GM18499 (cell line): Measurements from ENCODE around the gene NADK.

Experiments used
- ATAC-seq: cut with Tn5 transposase; IDR thresholded peaks from one replicate; pipeline ENCODE4 v1.9.1; 2021; ENCODE audit warnings: moderate number of reproducible peaks; ENCODE audit not compliant: insufficient read depth, unreplicated experiment

NADK gene

DNA sequence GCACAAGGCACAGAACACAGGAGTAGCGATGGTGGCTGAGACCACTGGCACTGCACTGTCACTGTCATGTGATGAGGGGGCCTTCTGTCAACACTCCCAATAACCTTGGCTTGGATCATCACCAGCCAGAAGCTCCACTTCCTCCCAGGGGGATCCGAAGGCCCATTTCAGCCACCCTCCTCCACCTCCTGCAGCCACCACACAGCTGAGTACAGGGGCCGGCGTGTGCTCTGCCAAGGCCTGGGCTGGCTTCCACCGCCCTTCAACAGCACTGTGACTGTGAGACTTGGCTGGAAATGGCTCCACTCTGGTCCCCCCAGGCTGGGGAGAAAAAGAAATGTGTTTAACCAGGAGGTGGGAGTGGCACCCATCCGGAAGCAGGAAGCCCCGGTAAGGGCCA is 9.9 kb upstream of the NADK start:
- ATAC-seq, result no peak

DNA sequence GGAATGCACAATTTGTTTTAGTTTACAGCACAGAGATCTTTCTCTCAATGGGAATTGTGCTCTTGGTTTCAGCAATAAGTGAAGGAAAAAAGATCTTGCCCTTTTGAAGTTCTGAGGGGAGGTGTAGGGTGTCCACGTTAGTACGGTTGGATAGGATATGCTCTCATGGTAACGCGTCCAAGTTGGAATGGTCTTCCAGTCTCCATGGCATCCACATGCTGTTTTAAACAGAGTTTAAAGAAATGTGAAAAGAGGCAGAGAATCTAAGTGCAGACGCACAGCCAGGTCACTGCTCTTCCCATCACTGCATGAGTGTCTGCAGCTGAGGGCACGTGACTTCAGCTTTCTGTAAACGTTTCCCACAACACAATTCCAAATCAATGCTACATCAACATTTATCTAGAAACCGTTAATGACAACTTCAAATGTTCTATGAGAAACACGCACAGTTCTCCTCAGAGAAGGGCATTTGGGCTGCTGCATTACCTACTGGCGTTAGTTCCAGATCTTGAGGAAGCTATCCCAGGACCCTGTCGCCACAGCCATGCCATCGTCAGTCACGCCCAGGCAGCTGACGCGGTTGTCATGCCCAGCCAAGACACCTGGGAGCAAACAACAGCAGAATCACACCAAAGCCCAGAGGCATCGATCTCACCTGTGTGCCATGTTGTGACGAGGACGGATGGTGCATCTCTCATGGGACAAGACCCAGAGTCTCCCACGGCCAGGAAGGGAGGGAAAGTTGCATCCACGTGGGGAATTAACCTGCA is 8.8 kb upstream of the NADK start:
- no peak for ATAC-seq

DNA sequence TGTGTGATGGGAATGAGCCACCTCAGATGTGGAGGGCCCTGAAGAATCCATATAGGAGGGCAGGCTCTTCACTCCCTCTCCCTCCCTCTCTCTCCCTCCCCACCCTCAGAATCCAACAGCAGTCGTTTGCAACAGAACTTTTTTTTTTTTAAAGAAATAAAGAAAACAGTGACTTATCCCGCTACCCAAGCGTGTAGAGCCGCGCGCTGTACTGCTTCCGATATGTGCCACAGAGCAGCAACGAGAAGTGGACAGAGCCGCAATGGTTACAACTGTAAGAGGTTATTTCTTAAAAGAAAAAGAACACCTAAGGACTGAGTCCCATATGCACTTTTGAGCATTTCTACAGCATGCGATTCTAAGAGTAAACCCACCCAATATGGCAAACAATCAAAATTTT is 7.4 kb upstream of the NADK start:
- ATAC-seq, result no peak

DNA sequence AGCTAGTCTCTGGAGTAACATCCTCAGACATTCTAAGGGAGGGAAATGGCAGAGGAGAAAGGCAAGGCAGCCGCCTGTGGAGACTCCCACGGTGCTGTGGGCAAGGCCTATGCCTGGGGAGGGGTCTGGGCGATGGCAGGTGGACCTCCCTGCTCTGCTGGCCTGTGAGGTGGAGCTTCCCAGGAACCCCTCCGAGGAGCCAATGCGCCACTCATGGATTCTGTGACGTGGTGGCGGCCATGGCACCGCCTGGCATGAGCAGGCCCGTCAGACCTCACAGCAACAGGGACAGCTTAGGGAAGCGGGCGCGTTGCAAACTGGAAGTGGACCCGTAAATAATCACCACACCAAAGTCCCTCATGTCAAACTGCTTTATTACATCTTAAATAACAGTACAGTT is 6.7 kb upstream of the NADK start:
- no peak for ATAC-seq

DNA sequence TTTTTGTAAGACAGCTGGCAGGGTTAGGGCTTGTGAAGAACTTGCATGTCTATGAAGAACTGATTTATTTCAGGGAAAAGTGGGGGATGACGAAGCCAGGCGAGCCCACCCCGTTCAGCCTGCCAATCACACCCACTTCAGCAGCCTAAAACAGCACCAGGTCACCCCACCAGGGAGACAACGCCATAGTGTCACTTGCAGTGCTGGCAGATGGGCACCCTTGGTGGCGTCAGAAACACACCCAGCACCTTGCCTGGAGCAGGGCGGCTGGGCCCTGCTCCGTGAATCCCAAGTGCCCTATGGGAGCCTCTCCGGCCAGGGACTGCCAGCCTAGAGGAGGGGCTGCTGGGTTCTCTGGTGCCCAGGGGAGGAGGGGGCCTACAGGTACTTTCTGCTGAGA is 5.0 kb upstream of the NADK start:
- no peak for ATAC-seq

DNA sequence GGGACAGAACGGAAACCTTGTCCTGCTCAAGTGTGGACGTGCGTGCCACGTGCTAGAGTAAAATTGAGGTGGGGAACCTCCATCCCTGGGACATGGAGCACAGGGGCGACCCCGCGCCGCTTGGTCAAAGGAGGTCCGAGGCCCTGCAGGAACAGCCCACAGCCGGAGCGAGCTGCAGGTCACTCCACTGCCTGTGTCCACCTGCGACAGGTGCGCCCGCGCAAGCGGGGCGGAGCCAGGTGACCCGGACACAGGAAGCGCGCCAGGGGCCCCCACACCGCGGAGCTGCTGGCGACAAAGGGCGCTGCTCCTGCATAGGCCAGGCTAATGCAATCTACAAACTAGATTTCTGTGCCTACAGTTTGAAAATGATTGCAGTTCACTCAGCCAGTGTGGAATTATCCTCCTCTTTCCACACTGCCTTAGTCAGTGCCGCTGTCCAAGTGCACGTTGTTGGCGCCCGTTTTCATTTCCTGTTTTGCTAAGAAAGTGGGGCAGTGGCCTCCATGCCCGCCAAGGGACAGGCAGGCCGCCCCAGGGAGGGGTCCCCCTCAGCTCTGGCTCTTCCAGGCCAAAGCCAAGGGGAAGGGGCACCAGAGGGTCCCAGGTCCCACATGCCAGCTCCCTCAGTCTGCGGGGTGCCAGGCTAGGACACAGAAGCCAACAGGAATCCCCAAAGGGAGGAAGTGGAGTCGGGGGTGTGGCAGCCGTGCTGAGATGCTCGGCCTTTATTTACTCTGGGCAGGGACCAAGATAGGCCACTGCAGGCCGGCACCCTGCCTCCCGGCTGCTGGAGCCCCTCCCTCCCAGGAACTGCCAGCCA is 4.3 kb upstream of the NADK start:
- no peak for ATAC-seq

DNA sequence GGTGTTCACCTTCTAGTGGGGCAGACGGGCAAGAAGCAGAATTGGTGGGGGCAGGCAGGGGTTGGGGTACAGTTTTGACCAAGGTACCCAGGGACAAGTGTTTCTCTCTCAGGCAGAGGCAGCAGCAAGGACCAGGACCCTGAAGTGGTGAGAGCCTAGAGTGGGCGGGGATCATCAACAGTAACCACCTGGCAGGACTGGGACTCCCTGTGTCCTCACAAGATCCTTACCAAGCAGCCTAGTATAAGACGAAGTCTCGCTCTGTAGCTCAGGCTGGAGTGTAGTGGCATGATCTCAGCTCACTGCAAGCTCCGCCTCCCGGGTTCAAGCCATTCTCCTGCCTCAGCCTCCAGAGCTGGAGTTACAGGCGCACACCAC is 3.2 kb upstream of the NADK start:
- no peak for ATAC-seq

DNA sequence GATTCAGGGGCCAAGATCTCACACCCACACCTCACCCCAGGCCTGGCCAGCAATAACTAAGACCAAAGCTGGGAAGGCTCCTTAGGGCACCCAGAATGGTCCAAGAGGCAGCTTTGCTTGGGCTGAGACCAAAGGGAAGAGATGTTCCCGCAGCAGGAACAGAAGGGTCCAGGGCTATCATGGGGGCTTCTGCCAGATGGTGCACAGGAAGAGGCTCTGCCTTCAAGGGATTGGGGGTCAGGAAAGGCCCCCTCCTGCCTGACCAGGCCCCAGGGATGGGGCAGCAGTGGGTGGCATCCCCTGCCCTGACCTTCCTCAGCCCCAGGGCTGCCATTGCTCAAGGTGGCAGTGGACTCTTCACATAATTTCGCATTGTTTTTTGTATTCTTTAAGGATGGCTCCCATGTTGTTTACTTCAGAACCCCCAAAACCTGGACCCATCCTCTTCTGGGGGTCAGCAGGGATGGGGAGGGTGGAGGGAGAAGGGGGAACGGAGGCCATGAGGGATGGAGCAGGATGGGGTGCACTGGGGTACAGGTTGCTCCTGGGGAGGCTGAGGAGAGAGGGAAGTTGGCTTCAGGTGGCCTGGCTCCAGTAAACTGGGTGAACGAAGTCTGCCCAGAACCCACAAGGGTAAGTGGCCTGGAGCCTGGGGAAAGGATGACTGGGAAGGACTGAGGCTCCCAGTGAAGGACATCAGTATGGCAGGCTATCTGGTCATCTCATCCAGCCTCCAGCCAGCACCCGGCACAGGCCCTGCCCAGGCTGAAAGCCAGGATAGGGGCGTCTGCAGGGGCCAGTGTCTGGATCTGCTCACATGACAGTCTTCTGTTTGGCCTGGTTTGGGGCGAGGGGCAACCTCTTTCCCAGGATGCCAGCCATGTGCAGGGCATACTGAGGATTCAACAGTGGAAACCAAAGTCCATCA is 2.6 kb upstream of the NADK start:
- ATAC-seq, result no peak

DNA sequence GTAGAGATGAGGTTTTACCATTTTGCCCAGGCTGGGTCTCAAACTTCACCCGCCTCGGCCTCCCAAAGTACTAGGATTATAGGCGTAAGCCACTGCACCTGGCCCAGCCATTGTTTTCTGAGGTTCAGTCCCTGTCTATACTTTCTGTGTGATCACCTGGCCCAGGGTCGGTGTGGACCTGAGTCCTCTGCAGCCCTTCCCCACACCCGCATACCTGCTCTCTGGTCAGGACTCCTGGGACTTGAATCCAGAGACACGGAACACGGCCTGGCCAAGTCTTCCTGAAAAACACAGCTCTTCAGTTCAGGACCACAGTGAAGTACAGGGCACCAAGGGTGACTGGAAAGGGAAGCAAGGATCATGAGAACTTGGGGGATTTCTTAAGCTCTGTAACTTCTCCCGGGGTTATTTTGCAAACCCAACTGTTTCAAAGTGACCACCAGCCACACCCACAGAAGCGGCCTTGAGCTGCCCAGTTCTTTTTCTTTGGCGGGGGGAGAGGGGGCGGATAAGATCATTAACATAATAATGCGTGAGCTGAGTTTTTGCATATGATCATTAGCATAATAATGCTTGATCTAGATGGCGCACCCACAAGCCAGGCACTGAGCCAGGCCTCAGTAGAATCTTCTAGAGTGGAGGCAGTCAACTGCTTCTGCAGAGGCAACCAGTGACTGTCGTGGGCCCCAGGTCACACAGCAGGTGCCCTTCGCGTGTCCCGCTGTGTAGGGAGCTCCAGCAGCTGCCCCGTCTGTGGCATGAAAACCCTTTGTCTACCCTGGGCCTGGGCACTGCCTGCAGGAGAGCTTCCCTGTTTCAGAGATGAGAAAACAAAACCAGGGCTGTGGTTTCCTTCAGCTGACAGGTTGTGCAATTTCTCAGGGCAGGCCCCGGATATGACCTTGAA is 1.7 kb upstream of the NADK start:
- ATAC-seq, result no peak

DNA sequence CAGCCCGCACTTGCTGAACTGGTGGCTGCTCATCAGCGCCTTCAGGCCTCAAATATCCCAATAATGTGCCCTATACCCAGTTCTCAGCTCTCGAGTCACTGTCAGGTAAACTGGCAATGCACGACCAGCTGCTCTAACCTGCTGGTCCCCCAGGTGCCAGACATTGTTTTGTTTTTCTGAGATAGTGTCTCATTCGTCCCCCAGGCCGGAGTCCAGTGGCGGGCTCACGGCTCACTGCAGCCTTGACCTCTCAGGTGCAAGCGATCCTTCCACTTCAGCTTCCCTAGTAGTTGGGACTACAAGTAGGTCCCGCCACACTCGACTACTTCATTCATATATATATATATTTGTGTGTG is 1.0 kb upstream of the NADK start:
- no peak for ATAC-seq

DNA sequence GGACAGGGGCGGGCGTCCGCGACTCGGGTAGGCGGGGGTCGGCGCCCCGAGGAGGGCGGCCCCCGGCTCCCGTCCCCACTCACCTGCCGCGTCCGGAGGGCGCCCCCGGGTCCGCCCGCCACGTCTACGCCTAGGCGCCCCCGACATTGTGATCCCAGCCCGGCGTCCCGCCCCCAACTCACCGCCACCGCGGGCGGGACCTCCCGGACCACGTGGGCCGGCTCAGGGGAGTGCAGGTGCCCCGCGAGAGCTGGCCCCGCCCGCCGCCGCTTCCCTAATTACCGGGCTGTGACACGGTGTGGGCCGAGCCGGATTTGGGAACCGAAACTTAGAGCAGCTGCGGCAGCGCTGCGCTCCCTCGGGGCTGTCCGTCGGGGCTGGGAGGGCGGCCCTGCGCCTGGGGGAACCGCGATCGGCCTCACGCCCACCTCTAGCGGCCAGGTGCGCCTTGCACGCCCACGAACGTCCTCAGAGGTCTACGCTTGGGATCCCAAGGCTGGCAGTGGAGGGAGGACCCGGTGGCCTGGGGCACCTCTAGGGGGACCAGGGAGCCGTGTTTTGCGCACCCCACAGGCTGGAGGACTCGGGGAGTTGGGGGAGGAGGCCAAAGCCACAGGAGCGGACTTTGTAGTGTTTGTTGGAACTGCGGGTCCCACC is 521 bp upstream of the NADK start:
- ATAC-seq, result peak; percentile 51

DNA sequence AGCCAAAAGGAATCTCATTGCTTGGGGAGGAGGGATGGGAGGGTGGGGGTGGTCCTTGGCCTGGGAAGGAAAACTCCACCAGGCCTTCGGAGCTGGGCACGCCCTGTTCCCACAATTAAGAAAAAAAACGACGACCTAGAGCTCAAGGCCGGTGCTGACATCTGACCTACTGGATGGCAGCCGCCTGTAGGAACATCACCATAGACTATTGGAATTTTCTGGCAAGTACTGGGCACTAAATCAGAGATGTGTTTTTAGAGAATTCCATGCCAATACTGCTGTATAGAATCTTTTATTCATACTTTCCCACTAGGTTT is 729 bp downstream of the NADK start:
- no peak for ATAC-seq

DNA sequence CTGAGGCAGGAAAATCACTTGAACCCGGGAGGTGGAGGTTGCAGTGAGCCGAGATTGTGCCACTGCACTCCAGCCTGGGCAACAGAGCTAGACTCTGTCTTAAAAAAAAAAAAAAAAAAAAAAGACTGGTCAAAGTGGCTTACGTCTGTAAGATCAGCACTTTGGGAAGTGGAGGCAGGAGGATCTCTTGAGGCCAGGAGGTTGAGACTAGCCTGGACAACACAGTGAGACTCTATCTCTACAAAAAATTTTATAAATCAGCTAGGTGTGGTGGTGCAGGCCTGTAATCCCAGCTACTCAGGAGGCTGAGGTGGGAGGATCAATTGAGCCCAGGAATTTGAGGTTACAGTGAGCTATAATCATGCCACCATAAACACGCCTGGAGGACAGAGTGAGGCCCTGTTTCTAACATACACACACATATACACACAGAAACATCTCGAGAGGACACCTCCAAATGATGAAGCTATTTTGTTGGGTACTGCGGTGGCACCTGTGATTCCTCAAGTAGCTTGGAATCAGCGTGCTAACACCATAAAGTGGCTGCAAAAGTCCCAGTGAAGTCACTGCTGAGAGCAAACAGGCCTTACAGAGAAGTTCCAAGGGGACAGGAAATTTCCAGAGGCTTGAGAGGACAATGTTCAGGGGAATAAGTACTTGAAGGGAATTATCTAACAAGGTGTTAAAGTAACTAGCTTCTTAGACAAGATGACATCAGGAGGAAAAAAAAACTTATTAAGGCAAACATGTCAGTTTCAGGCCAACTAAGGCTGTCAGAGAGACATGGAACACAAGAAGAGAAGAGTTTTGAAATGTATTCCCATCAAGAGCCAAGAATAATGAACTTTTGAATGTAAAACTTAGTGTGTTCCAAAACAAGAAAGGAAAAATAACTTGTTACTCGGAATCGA is 1.3 kb downstream of the NADK start:
- ATAC-seq, result no peak

DNA sequence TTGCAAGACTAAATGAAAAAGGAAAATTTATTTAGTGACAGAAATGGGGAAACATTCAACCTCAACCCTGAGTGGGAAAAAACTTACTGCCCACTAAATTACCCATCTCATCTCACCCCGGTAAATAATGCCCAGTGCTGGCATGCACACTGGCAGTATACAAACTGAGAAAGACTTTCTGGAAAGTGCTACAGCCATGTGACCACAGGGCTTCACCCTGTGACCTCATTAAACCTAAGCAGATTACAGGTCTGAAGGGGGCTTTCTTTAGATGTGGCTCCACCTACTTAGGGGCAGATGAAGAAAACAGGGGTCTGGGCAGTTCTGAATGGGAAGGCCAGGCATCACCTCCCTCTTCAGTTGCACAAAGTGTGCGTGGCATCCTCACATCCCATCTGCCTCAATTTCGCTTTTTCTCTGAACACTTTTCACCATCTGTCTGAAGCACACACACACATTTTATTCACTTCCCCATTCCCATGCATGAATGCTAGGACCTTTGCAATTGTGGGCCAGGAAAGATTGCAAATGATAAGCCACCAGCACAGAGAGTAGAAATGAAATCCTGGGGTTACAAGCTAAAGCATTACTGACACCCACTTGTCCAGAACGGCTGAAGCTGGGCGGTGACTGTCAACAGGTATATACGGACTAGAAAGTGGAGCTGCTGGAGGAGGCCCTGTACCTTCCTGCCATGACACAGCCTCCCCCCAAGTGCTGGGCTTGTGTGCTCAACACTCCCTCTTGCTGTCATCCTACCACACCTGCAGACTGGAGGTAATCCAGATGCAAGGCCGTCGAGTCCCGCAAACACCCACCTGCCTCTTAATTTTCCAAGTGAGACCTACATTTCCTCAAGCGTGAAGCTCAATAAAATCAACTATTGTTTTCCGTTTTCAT is 2.7 kb downstream of the NADK start:
- no peak for ATAC-seq

DNA sequence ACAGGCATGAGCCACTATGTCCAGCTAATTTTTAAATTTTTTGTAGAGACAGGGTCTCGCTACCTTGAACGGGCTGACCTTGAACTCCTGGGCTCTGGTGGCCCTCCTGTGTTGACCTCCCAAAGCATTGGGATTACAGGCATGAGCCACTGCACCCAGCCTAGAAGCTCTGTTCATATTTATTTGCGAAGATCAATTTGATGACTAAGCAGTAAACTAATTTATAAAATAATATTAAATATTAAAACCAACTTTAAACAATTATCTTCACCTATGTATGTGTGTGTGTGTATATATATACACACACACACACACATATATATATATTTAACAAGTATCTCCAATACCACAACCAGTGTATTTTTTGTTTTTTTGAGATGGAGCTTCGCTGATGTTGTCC is 4.4 kb downstream of the NADK start:
- ATAC-seq, result no peak

DNA sequence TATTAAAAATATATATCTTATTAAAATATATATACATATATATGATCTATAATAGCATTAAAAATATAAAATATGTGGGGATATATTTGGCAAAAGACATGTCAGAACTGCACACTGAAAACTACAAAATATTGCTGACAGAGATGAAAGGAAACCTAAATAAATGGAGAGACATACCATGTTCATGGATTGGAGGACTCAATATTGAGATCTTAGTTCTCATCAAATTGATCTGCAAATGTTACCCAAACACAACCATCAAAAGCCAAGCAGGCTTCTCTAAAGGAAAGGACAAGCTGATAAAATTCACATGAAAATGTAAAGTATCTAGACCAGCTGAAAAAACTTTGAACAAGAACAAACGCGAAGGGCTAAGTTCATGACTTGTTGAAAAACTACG is 7.2 kb downstream of the NADK start:
- ATAC-seq, result no peak

DNA sequence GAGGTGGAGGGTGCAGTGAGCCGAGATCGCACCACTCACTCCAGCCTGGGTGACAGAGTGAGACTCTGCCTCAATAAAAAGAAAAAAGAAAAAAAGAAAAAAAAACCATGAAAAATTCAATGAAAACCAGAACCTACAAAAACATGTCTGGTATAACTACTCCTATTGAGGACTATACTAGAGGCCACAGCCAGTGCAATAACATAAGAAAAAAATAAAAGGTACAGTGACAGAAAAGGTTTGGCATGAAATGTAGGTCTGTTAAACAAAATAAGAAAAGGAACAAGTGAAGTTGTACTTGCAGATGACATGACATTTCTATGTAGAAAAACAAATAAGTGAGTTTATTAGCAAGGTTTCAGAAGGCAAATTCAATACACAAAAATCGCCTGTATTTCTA is 8.2 kb downstream of the NADK start:
- no peak for ATAC-seq
